ENCODE measurements around the gene TBX2.
"Not testable (repeated sequence)": the region's sequence is repeated elsewhere in the genome, so short reads cannot be mapped to it uniquely, and the experiment has no call there.

TBX2 gene

GRCh38 chr17:61413661-61414126 lies 14.1 kb downstream of the TBX2 start:
- no peak for DNase-seq (ENCODE audit: low spot score)

GRCh38 chr17:61414141-61414935 lies 14.7 kb downstream of the TBX2 start:
- no peak for DNase-seq (ENCODE audit: low spot score)

- DNase-seq (ENCODE audit: low spot score) = no peak
These were observed 15.3 kb downstream of the TBX2 start for GRCh38 chr17:61414936-61415251.

- DNase-seq (ENCODE audit: low spot score) = no peak
These were observed 15.9 kb downstream of the TBX2 start for GRCh38 chr17:61415374-61416210.

GRCh38 chr17:61416211-61416539 lies 16.5 kb downstream of the TBX2 start:
- no peak for DNase-seq (ENCODE audit: low spot score)

GRCh38 chr17:61416540-61417363 lies 17.1 kb downstream of the TBX2 start:
- DNase-seq (ENCODE audit: low spot score) = peak; percentile 41

GRCh38 chr17:61418449-61418848 lies 18.8 kb downstream of the TBX2 start:
- DNase-seq (ENCODE audit: low spot score) = no peak

GRCh38 chr17:61419496-61420046 lies 19.9 kb downstream of the TBX2 start:
- DNase-seq (ENCODE audit: low spot score) = no peak

- no peak for DNase-seq (ENCODE audit: low spot score)
These were observed 20.4 kb downstream of the TBX2 start for GRCh38 chr17:61420052-61420451.

GRCh38 chr17:61420745-61421398 lies 21.2 kb downstream of the TBX2 start:
- no peak for DNase-seq (ENCODE audit: low spot score)

- DNase-seq (ENCODE audit: low spot score) = no peak
These were observed 21.8 kb downstream of the TBX2 start for GRCh38 chr17:61421460-61421859.

- DNase-seq (ENCODE audit: low spot score) = no peak
These were observed 22.6 kb downstream of the TBX2 start for GRCh38 chr17:61422116-61422799.

- DNase-seq (ENCODE audit: low spot score) = no peak
These were observed 23.2 kb downstream of the TBX2 start for GRCh38 chr17:61422869-61423268.

- DNase-seq (ENCODE audit: low spot score) = no peak
These were observed 24.5 kb downstream of the TBX2 start for GRCh38 chr17:61423967-61424649.

- no peak for DNase-seq (ENCODE audit: low spot score)
These were observed 26.2 kb downstream of the TBX2 start for GRCh38 chr17:61425682-61426481.

- no peak for DNase-seq (ENCODE audit: low spot score)
These were observed 27.1 kb downstream of the TBX2 start for GRCh38 chr17:61426482-61427304.

GRCh38 chr17:61427567-61427966 lies 27.9 kb downstream of the TBX2 start:
- no peak for DNase-seq (ENCODE audit: low spot score)

- DNase-seq (ENCODE audit: low spot score) = no peak
These were observed 29.6 kb downstream of the TBX2 start for GRCh38 chr17:61429274-61429673.

- DNase-seq (ENCODE audit: low spot score) = not testable (repeated sequence)
These were observed 30.2 kb downstream of the TBX2 start for GRCh38 chr17:61429831-61430230.
